K562 (cell line): ENCODE results near the gene NPDC1. TPM values are rescaled to one million over a fixed set of nuclear protein-coding genes. Genes with fewer than 3 reads are reported as not detected.

Source experiments
- ELF4 ChIP-seq: fragments of 450-650 bp; formaldehyde crosslinking; IDR thresholded peaks from 2 replicates; pipeline ENCODE4 v1.4.0; 2022; ENCODE audit warnings: missing genetic modification characterization
- HOMEZ ChIP-seq: fragments of 250-450 bp; sonication (Bioruptor Pico); IDR thresholded peaks from 2 replicates; pipeline ENCODE4 v1.4.0; 2020; ENCODE audit warnings: mild to moderate bottlenecking, moderate library complexity
- HOXB6 ChIP-seq: fragments of 250-450 bp; sonication (Bioruptor Pico); IDR thresholded peaks from 2 replicates; pipeline ENCODE4 v1.5.1; 2022; ENCODE audit warnings: mild to moderate bottlenecking, borderline replicate concordance
- KAT7 ChIP-seq: sonication (generic); formaldehyde crosslinking; IDR thresholded peaks from 2 replicates; pipeline ENCODE4 v1.8.0; 2022; ENCODE audit warnings: missing genetic modification reagents, mild to moderate bottlenecking, borderline replicate concordance
- MCM5 ChIP-seq: fragments of 450-650 bp; IDR thresholded peaks from 2 replicates; pipeline ENCODE4 v1.6.1; 2016; ENCODE audit warnings: low read depth
- PYGO2 ChIP-seq: fragments of 450-650 bp; IDR thresholded peaks from 2 replicates; pipeline ENCODE4 v1.6.1; 2016; ENCODE audit warnings: mild to moderate bottlenecking, missing genetic modification characterization, moderate library complexity, missing compliant biosample characterization
- SREBF2 ChIP-seq: sonication (generic); formaldehyde crosslinking; IDR thresholded peaks from 2 replicates; pipeline ENCODE4 v1.4.0; 2020; ENCODE audit warnings: mild to moderate bottlenecking, missing genetic modification reagents
- polyA plus RNA-seq, 8 experiments: library from polyadenylated mRNA; depleted of rRNA in 4 of 8; stranded (reverse) in 5 of 8; unstranded in 3 of 8; fragments of >200 nt; fragmentation: Nextera tagmentation in 2 of 8; fragmentation: Illumina TruSeq in 1 of 8; extraction: Ambion mirVana in 2 of 8; extraction: Trizol in 1 of 8; gene quantifications; 2 replicates each; pipeline versions ENCODE4 v1.2.1 to v1.2.3, GENCODE V29; 2011 to 2014; ENCODE audit warnings: inconsistent platforms in 1 of 8, missing spikeins in 1 of 8
- total RNA-seq, 7 experiments: library from RNA; depleted of rRNA in 6 of 7; stranded (reverse); fragments of >200 nt in 6 of 7; fragmentation: Illumina TruSeq in 2 of 7; extraction: Trizol in 2 of 7; gene quantifications; 2 replicates each; pipeline versions ENCODE4 v1.2.1 to v1.2.3, GENCODE V29; 2011 to 2021; ENCODE audit warnings: low replicate concordance in 1 of 7
- TF ChIP-seq, protein P1 (sequence below): fragments of 250-450 bp; sonication (Bioruptor Pico); IDR thresholded peaks from 2 replicates; pipeline ENCODE4 v1.5.0; 2021; ENCODE audit warnings: mild to moderate bottlenecking, moderate library complexity
- TF ChIP-seq, protein P2 (sequence below): fragments of 250-450 bp; sonication (Bioruptor Pico); IDR thresholded peaks from 2 replicates; pipeline ENCODE4 v1.5.0; 2021; ENCODE audit warnings: mild to moderate bottlenecking, borderline replicate concordance
- TF ChIP-seq, protein P3 (sequence below), 2 experiments: fragments of 450-650 bp; conservative IDR thresholded peaks; 2 replicates each; pipeline ENCODE4 v1.6.1; 2017; ENCODE audit warnings: mild to moderate bottlenecking in 2 of 2, moderate library complexity in 2 of 2
- TF ChIP-seq, protein P4 (sequence below), 2 experiments: fragments of 200-800 bp in 1 of 2; sonication (Bioruptor generic) in 1 of 2; sonication (generic) in 1 of 2; formaldehyde crosslinking in 1 of 2; IDR thresholded peaks in 1 of 2; conservative IDR thresholded peaks in 1 of 2; 2 replicates each; pipeline versions ENCODE4 v1.5.0 to v1.6.1; 2016 to 2020; ENCODE audit warnings: missing compliant biosample characterization in 1 of 2, missing genetic modification characterization in 1 of 2, missing genetic modification reagents in 1 of 2
- TF ChIP-seq, protein P5 (sequence below), 2 experiments: fragments of 450-650 bp; IDR thresholded peaks; 2 replicates each; pipeline ENCODE4 v1.6.1; 2016

Gene NPDC1
- total and polyA plus RNA-seq, 9 of the 15 experiments (the other 6 are each of a cell fraction or from before 2014, with no cell fraction given): 0.06 to 2.1 (median 0.53) TPM; not detected in 3

DNA sequence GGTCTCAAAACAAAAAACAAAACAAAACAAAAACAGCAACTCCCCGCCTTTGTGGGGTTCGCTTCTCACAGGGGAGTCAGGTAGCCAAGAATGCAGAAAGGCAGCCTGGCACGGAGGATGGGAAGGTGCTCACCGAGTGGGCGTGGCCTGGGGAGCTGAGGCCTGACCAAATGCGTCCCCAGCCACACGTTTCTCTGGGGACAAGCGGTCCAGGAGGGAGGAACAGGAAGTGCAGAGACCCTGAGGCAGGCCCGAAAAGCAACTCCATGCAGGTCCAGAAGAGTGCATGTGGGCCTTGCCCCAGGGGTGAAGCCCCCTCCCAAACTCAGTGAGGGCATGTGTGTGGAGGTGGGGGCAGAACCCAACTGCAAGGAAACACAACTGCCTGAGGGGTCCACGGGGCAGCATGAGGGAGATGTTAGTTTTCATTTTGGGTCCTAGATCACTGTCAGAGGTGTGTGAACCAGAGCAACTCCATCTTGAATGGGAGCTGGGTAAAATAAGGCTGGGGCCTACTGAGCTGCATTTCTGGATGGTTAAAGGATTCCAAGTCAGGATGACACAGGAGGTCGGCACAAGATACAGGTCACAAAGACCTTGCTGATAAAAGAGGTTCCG is 28.8 kb upstream of the NPDC1 start (continued):
- TF ChIP-seq, protein P1, sequence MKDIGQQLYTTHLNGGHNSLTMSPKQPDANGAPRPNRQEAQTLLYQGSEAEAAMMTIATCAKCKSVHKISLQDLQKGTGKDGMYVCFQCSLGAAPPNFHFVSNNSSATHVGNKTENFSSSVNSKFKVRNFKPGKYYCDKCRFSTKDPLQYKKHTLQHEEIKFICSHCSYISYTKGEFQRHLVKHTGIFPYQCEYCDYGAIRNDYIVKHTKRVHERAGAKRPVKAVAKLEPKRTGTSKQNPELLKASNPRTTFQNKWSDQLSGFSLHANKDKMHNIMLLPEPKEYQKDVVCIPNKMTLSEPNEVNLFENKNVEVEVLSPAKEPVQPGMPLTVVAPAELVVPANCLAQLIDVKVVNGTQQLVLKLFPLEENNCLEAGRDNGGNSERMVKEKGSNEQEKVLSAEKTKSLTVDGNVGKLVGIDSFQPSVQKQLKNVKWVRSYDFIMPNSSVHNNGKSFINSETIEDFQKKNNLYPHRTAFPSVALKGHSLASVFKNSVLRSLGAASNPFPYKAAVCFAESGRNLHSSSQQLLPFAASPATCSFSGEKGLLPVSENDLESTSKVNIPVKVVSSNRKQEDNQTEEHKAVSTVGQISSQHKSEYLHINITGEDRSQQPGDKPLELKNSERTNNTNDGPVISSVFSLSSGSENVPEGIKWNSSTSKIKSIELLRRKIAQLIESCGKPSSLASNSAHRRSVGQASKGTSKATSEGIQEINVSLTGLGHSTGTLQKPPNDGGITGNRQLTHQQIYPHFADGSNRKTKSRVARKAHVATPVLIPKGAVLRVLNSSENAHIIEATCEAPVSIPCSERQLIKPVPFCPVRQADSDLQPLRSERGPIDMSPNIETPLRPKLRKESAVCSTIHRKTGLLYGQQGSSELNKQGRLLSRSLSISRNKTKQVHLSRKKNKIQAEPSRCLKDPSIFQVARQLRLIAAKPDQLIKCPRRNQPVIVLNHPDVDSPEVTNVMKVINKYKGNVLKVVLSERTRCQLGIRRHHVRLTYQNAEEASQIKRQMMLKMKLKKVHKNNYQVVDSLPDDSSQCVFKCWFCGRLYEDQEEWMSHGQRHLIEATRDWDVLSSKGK: no peak
- TF ChIP-seq, protein P2, sequence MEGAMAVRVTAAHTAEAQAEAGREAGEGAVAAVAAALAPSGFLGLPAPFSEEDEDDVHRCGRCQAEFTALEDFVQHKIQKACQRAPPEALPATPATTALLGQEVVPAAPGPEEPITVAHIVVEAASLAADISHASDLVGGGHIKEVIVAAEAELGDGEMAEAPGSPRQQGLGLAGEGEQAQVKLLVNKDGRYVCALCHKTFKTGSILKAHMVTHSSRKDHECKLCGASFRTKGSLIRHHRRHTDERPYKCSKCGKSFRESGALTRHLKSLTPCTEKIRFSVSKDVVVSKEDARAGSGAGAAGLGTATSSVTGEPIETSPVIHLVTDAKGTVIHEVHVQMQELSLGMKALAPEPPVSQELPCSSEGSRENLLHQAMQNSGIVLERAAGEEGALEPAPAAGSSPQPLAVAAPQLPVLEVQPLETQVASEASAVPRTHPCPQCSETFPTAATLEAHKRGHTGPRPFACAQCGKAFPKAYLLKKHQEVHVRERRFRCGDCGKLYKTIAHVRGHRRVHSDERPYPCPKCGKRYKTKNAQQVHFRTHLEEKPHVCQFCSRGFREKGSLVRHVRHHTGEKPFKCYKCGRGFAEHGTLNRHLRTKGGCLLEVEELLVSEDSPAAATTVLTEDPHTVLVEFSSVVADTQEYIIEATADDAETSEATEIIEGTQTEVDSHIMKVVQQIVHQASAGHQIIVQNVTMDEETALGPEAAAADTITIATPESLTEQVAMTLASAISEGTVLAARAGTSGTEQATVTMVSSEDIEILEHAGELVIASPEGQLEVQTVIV (CRISPR knock-in tag): peak; percentile 87
- TF ChIP-seq HOXB6 (CRISPR knock-in tag): peak; percentile 81; the same call in 1 of the 2 replicates
- TF ChIP-seq, protein P3, sequence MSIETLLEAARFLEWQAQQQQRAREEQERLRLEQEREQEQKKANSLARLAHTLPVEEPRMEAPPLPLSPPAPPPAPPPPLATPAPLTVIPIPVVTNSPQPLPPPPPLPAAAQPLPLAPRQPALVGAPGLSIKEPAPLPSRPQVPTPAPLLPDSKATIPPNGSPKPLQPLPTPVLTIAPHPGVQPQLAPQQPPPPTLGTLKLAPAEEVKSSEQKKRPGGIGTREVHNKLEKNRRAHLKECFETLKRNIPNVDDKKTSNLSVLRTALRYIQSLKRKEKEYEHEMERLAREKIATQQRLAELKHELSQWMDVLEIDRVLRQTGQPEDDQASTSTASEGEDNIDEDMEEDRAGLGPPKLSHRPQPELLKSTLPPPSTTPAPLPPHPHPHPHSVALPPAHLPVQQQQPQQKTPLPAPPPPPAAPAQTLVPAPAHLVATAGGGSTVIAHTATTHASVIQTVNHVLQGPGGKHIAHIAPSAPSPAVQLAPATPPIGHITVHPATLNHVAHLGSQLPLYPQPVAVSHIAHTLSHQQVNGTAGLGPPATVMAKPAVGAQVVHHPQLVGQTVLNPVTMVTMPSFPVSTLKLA (conservative IDR thresholded peaks at IDR 0.05): no peak
- no peak for TF ChIP-seq KAT7 (CRISPR knock-in tag)
- no peak for TF ChIP-seq SREBF2 (CRISPR knock-in tag)
- peak; percentile 99 for TF ChIP-seq ELF4 (CRISPR knock-in tag)
- TF ChIP-seq MCM5: no peak
- TF ChIP-seq PYGO2 (tag): peak; percentile 99
- TF ChIP-seq, protein P4, sequence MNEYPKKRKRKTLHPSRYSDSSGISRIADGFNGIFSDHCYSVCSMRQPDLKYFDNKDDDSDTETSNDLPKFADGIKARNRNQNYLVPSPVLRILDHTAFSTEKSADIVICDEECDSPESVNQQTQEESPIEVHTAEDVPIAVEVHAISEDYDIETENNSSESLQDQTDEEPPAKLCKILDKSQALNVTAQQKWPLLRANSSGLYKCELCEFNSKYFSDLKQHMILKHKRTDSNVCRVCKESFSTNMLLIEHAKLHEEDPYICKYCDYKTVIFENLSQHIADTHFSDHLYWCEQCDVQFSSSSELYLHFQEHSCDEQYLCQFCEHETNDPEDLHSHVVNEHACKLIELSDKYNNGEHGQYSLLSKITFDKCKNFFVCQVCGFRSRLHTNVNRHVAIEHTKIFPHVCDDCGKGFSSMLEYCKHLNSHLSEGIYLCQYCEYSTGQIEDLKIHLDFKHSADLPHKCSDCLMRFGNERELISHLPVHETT (CRISPR knock-in tag; conservative IDR thresholded peaks at IDR 0.05 in 1 of 2, IDR thresholded peaks at IDR 0.05 in 1 of 2): peak in 1 of 2 experiments; percentile 100; a peak in 2 of 4 replicates
- TF ChIP-seq HOMEZ (CRISPR knock-in tag): peak; percentile 98
- TF ChIP-seq, protein P5, sequence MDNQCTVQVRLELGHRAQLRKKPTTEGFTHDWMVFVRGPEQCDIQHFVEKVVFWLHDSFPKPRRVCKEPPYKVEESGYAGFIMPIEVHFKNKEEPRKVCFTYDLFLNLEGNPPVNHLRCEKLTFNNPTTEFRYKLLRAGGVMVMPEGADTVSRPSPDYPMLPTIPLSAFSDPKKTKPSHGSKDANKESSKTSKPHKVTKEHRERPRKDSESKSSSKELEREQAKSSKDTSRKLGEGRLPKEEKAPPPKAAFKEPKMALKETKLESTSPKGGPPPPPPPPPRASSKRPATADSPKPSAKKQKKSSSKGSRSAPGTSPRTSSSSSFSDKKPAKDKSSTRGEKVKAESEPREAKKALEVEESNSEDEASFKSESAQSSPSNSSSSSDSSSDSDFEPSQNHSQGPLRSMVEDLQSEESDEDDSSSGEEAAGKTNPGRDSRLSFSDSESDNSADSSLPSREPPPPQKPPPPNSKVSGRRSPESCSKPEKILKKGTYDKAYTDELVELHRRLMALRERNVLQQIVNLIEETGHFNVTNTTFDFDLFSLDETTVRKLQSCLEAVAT (IDR thresholded peaks at IDR 0.05): no peak
